ENCODE results near the gene E2F7. TPM values are rescaled to one million over a fixed set of nuclear protein-coding genes. Genes with fewer than 3 reads are reported as not detected.

E2F7 gene
- total RNA-seq, 2 experiments from 2014 or later, result 3.0 to 5.3 TPM

DNA sequence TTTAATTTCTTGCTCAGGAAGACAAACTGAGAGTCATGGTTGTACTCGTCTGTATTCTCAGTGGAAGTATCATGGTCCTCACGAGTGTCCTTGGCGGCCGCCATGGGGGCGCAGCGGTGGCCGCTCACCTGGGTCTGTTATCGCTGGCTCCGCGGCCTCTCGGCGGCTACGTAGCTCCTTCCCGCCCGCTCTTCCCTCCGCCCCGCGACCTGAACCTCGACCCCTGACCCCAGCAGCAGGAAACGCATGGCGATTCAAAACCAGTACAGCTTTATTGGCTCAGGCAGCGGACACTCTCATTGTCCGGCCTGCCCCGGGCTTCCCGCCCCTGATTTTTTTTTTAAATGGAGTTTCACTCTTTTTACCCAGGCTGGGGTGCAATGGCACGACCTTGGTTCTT, 80.8 kb downstream of the E2F7 start:
- Mint-ChIP-seq H3K27me3 (no peaks in the 10 kb centered on the region), H3K36me3 (ENCODE audit: low read depth) (peaks cover 2% of the 10 kb centered on the region), H3K4me3 (no peak overlapping the region), H3K4me1 (ENCODE audit: low read depth) (no peaks in the 10 kb centered on the region), H3K27ac (no peak overlapping the region), H3K9me3 (peaks cover 11% of the 10 kb centered on the region)
- TF ChIP-seq, protein P1, sequence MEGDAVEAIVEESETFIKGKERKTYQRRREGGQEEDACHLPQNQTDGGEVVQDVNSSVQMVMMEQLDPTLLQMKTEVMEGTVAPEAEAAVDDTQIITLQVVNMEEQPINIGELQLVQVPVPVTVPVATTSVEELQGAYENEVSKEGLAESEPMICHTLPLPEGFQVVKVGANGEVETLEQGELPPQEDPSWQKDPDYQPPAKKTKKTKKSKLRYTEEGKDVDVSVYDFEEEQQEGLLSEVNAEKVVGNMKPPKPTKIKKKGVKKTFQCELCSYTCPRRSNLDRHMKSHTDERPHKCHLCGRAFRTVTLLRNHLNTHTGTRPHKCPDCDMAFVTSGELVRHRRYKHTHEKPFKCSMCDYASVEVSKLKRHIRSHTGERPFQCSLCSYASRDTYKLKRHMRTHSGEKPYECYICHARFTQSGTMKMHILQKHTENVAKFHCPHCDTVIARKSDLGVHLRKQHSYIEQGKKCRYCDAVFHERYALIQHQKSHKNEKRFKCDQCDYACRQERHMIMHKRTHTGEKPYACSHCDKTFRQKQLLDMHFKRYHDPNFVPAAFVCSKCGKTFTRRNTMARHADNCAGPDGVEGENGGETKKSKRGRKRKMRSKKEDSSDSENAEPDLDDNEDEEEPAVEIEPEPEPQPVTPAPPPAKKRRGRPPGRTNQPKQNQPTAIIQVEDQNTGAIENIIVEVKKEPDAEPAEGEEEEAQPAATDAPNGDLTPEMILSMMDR (IDR thresholded peaks at IDR 0.05), result no peak
- ChIA-PET CTCF (interaction anchor here (1.3 kb wide), 1 partner anchor 27 kb away, joined by 3 read pairs; no protein-coding TSS in a partner anchor), POLR2A (interaction anchor here (0.6 kb wide), 1 partner anchor 904 kb away, joined by 3 read pairs; no protein-coding TSS in a partner anchor)
- DNase-seq (no peak), ATAC-seq (no peak)
- intact Hi-C loops (cut with micrococcal nuclease), result no loop called here

DNA sequence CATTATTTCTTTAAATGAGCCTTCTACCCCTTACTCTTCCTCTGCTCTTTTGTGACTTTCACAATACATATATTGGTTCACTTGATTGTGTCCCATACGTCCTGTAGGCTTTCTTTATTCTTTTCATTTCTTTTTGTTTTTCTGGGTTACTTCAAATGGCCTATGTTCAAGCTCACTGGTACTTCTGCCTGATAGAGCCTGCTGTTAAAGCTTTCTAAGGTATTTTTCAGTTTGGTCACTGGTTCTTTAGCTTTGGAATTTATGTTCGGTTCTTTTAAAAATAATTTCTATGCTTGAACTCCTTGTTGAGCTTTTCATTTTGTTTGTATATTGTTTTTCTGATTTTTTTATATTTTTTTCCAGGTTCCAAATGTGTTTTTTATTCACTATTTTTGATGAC, 81.9 kb downstream of the E2F7 start:
- no peak for DNase-seq
- Mint-ChIP-seq H3K4me1 (ENCODE audit: low read depth) (no peaks in the 10 kb centered on the region), H3K27me3 (no peaks in the 10 kb centered on the region), H3K36me3 (ENCODE audit: low read depth) (peaks cover 2% of the 10 kb centered on the region), H3K9me3 (peaks cover 11% of the 10 kb centered on the region), H3K4me3 (no peak overlapping the region), H3K27ac (no peak overlapping the region)
- intact Hi-C loops (cut with micrococcal nuclease), result no loop called here
- ChIA-PET POLR2A (no interaction called here), CTCF (interaction anchor here (1.3 to 2.3 kb wide), 2 partner anchors 26 to 27 kb away, joined by 3 to 6 read pairs; no protein-coding TSS in a partner anchor)
- TF ChIP-seq, protein P1 (IDR thresholded peaks at IDR 0.05), result no peak
- ATAC-seq, result no peak

DNA sequence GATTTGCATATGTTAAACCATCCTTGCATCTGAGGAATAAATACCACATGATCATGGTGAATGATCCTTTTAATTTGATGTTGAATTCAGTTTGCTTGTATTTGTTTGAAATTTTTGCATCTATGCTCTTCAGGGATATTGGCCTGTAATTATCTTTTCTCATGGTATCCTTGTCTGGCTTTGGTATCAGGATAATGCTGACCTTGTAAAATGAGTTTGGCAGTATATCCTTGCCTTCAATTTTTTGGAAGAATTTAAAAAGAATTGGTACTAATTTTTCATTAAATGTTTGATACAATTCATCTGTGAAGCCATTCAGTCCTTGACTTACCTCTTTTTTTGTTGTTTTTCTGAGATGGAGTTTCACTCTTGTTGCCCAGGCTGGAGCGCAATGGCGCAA, 85.2 kb downstream of the E2F7 start:
- intact Hi-C loops (cut with micrococcal nuclease), result no loop called here
- CTCF ChIA-PET, result no interaction called here
- TF ChIP-seq, protein P1 (IDR thresholded peaks at IDR 0.05), result no peak

DNA sequence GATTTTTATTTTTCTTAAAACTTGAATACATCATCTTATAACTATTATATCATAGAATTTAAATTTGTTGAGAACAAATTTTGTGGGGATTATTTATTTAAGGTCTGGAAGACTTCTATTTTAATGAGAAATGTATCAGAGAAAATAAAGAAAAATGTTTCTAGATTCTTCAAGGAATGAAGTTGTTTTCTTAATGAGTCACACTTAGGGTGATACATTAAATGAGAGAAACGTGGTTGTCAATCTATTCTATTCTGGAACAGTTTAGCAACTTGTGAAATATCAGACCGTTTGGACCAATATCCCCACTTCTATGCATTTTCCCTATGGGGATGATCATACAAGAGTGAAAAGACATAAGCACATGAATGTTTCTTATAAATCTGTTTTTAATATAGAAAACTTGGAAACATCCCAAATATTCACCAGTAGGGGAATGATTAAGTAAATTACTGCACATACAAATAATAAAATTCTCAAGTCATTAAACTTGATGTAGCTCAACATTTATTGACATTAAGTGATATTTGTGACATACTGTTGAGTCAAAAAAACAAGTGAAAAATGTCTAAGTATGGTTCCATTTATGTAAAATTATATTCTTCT, 88.5 kb downstream of the E2F7 start:
- H3K27me3 Mint-ChIP-seq, result no peaks in the 10 kb centered on the region
- H3K27ac Mint-ChIP-seq, result no peak overlapping the region
- TF ChIP-seq, protein P1 (IDR thresholded peaks at IDR 0.05), result no peak
- intact Hi-C loops (cut with micrococcal nuclease), result no loop called here
- ATAC-seq (no peak), DNase-seq (no peak)
- H3K9me3 Mint-ChIP-seq, result peaks cover under 1% of the 10 kb centered on the region
- POLR2A ChIA-PET, result no interaction called here
- no peaks in the 10 kb centered on the region for H3K36me3 Mint-ChIP-seq (ENCODE audit: low read depth)
- H3K4me3 Mint-ChIP-seq, result no peak overlapping the region
- CTCF ChIA-PET, result interaction anchor here (1.2 kb wide), 1 partner anchor 34 kb away, joined by 3 read pairs; no protein-coding TSS in a partner anchor
- H3K4me1 Mint-ChIP-seq (ENCODE audit: low read depth), result peaks cover 2% of the 10 kb centered on the region

More for the DNA sequence above, 85.2 kb downstream of the E2F7 start:
- DNase-seq (no peak), ATAC-seq (no peak)
- Mint-ChIP-seq H3K4me1 (ENCODE audit: low read depth) (no peaks in the 10 kb centered on the region), H3K27ac (no peak overlapping the region), H3K36me3 (ENCODE audit: low read depth) (peaks cover 2% of the 10 kb centered on the region), H3K9me3 (peaks cover 11% of the 10 kb centered on the region), H3K4me3 (no peak overlapping the region), H3K27me3 (no peaks in the 10 kb centered on the region)
- POLR2A ChIA-PET, result no interaction called here

Other genes starting within 250 kb of the E2F7 start
- gene CSRP2, start 186.6 kb downstream of the E2F7 start, total RNA-seq, result 1 to 10 TPM; 1.2 to 1.8 TPM